GM21381 (cell line): ENCODE measurements around the gene CLDND1.
"Not testable (repeated sequence)": the region's sequence is repeated elsewhere in the genome, so short reads cannot be mapped to it uniquely, and the experiment has no call there.

Experiments used
- ATAC-seq: cut with Tn5 transposase; IDR thresholded peaks from one replicate; pipeline ENCODE4 v1.9.1; 2021; ENCODE audit warnings: mild to moderate bottlenecking, moderate library complexity; ENCODE audit not compliant: unreplicated experiment

The CLDND1 gene

DNA sequence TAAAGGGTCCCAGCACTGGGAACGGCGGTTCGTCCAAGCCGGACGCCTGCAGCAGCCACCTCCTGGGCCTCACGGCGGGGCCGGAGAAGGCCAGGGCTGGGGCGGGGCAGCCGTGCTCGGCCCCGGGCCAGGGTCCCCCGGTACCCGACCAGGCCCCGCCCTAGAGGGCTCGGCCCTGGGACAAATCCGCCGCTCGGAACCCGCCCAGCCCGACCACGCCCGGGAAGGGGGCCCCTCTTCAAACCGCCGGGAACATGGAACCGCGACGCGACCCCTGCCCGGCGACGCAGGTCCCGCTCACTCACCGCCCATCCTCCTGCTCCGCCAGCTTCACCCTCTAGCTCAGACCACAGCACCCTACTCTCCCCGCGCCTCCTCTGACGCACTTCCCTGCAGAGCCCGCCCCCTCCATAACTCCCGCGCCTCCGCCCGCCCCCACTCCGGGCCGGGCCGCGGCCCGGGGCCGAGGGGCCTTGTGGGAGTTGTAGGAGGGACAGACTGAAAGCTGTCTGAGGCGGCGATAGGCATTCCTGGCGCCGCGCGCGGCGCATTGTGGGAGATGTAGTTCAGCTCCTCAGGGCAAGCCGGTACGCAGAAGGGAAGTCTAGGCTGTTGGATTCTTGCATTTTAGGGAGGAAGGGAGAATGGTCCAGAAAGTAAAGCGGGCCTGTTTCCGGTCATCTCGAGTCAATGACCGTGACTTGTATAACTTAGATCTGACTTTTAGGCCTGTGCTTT, at the start of gene CLDND1:
Gene CLDND1, minus strand, starts transcription at position 359 of the 738 bp plus-strand sequence. CDS start 1,478 bp downstream, outside the sequence.
- ATAC-seq = peak; percentile 86

DNA sequence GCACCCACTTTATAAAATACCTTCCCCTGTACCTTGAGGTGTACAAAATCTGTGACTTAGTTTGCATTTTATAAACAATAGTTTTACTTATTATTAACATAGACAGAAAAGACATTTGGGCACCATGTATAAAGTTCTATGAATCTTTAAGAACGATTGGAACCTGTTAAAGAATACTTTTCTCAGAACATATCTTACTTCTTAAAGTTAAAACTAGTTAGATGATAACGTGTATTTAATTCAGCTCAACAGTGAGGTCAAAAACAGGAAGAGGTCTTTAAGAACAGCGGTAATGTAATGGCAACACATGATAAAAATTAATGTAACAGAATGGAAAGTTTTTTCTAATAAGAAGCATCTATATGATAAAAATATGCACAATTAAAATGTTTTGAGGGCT, 45.7 kb upstream of the CLDND1 start:
- no peak for ATAC-seq

DNA sequence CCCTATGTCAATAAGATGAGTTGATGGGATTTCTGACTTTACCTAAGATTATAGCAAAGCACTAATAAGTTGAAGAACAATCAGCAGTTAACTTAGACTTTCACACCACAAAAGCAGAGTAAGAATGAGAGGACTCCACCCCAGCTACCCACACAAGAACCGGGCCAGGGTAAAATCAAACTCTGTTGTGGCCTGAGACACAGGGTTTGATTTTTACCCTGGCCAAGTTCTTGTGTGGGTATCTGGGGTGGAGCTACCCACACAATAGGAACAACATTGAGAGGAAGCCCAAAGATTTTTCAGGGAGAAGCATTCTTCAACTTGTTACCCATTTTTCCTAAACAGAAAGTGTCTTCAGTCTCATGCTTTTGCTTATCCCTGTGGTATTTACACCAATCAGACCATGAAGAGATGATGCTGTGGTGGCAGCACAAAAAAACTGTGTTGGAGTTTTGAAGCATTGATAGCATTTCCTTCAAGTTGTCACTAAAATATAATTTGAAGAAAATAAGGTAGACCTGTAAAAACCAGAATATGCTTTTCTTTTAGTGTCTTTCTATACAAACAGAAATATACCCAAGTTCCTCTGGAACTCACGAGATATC, 45.1 kb upstream of the CLDND1 start:
- ATAC-seq = peak; percentile 26

DNA sequence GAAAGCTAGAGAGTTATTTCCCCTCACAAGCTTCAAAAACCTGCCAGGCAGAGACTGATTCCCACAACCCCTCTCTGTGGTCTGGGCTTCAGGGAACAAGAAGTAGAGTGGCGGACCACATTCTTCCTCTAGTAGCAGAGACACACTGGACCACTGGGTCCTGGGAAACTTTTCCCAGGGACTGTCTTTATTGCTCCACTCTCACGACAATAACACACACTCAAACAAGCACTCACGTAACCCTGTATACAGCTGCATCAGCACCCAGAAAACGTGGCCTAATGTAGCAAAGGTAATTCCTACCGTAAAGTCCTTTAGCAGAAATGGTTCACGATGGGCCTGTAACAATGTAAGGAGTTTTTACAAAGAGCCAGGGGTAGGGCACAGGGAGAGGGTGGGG, 43.1 kb upstream of the CLDND1 start:
- ATAC-seq = no peak

DNA sequence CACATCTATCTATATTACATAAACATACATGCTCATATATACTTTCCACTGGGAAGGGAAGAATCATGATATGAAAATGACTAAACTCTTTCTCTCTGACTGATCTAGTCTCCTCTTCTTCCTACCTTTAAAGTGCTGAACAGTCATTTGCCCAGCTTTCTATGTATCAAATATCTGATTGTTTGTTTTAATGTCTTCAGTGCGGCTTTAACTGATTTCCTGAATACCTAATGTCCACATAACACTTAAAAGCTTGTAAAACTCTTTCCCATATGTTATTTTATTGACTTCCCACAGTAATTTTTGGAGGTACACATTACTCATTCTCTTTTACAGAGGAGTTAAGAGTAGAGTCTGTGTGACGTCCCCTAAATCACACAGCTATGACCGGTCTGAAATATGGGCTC, 42.5 kb upstream of the CLDND1 start:
- ATAC-seq = no peak

DNA sequence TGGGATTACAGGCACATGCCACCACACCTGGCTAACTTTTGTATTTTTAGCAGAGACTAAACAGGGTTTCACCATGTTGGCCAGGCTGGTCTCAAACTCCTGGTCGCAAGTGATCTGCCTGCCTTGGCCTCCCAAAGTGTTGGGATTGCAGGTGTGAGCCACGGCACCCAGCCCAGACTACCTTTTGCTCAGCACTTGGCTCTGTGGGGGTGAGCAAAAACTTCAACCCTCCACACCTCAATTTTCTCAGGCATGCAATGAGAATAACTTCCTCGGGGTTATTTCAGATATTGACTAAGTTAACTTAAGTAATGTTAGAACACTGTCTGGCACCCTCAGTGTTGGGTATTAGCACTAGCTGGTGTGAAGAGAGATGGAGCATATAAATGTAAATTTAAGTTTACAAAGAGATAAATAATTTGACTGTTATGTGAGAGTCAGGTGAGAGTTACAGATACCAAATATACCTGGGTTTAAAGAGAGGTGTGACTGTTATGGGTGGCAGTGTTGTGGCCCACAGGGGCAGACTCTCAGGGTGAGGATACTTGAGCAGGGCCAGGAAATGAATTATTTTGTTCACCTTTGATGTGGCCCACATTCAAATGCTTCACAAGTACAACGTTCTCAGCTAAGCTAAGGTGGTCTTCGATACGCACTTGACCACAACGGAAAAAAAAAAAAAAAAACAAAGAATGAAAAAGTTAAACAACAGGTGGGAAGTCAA, 41.7 kb upstream of the CLDND1 start:
- peak; percentile 10 for ATAC-seq

DNA sequence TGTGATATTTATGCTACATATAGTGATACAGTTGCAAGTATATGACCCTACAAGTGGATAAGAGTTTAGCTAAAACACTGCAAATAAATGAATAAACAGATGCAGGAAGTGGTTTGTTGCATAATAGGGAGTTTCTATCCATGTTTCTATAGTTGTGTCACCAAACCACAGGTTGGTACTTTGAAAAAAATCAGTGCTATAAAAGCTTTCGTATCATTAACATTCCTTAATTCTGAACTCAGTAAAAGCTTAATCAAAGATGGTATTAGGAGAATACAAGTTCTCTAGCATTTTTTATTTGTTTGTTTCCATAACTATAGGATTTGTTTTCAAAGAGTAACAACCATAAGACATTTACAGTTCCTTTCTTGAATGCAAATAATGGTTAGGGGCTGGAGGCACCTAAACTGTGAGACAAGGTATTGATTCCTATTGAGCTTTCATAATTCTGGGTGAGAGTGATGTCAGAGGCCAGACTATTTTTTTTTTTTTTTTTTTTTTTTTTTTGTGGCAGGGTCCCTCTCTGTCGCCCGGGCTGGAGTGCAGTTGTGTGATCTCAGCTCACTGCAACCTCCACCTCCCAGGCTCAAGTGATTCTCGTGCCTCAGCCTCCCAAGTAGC, 41.1 kb upstream of the CLDND1 start:
- peak; percentile 53 for ATAC-seq

DNA sequence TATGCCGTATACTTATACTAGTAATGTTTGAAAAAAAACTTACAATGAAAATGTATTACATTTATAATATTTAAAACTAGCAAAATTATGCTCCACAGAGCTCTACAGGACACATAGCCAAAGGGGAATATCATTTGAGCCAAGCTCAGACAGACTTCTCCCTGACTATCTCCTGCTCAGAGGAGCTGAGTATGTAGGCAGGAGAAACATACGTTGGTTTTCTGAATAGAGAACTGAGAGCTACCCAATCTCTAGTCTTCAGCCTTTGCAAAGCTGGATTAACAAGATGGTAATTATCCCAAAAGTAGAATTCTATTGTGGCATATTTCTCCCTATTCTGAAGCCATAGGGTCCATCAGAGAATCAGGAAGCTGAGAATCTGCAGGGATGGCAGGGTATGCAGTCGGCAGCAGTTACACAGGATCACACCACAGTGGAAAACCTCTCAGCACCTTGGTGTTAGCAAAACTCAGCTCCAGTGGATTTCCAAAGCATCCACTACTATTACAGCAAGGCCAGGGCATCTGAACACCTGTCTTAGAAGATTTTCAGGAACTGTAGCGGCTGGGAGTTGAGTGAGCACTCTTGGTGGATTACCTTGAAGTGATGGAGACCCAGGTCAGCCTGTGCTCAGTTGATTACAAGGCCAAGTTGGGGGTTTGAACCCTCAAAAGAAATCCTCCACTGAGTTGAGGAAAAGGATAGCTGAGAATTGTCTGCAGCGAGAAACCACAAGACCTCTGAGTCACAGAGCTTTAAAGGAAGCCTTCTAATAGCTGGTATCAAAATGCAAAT, 39.2 kb upstream of the CLDND1 start:
- no peak for ATAC-seq

DNA sequence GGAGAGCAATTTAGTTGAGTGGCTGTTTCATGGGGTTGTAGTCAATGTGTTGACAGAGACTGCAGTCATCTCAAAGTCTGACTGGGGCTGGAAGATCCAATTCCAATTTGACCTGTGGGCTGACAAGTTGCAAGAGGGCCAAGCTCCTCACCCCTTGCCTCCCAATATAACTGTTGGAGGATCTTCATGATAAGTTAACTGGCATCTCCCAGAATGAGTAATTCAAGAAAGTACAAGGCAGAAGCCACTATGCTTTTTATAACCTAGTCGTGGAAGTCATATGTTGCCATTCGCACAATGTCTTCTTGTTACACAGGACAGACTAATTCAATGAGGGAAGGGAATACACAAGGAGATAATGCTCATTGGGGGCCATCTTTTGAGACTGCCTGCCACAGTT, 38.2 kb upstream of the CLDND1 start:
- no peak for ATAC-seq

DNA sequence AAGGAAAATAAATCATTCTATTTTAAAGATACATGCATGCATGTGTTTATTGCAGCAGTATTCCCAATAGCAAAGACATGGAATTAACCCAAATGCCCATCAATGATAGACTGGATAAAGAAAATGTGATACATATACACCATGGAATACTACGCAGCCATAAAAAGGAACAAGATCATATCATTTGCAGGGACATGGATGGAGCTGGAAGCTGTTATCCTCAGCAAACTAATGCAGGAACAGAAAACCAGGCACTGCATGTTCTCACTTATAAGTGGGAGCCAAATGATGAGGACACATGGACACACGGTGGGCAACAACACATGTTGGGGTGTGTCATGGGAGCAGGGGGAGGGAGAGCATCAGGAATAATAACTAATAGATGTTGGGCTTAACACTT, 37.1 kb upstream of the CLDND1 start:
- ATAC-seq = not testable (repeated sequence)

DNA sequence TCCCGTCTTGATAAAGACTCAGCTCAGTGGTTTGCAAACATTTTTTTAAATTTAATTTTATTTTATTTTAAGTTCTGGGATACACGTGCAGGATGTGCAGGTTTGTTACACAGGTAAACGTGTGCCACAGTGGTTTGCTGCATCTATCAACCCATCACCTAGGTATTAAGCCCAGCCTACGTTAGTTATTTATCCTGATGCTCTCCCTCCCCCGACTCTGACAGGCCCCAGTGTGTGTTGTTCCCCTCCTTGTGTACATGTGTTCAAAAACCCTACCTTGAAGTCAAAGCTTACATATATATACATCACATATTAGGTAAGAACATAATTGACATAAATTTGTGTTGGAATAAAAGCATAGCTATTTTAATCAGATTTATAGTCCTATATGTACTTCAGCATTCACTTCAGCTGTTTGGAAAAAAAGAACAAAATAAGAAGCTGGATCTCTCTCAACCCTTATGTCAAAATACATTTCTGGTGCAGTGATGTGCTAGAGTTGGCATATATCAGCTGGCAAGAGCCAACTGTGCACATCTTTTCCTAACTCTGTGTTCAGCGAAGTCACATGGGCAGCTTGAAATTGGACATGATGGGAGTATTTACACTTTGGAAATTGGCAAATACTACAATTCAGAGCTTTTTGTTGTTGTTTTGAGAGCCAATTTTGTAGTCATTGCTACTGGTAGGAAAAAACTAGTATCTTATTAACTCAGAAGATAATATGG, 35.6 kb upstream of the CLDND1 start:
- no peak for ATAC-seq

DNA sequence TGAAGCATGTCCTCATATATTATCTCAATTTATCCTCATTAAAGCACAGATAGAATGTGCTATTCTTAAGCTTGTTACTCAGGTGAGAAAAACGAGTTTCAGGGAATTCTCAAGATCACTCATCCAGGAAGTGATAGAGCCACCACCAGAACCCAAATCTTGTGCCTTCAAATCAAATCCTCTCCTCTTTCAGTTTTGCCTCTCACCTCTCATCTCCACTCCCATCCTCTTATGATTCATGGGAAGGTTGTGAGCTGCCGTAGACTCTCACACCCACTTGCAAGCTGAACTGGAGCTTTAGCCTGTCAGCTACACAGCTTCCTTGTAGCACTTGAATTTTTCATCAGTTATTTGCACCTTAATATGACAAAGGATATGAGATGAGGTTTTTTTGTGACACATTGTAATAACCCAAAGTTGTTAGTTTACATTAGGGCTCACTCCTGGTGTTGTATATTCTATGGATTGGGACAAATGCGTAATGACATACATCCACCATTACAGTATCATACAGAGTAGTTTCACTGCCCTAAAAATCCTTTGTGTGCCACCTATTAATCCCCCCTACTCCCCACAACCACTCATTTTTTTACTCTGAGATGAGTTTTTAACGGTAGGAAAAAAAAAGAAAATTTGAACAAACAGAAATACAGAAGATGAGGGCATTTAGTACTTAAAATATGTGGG, 34.8 kb upstream of the CLDND1 start:
- peak; percentile 18 for ATAC-seq

DNA sequence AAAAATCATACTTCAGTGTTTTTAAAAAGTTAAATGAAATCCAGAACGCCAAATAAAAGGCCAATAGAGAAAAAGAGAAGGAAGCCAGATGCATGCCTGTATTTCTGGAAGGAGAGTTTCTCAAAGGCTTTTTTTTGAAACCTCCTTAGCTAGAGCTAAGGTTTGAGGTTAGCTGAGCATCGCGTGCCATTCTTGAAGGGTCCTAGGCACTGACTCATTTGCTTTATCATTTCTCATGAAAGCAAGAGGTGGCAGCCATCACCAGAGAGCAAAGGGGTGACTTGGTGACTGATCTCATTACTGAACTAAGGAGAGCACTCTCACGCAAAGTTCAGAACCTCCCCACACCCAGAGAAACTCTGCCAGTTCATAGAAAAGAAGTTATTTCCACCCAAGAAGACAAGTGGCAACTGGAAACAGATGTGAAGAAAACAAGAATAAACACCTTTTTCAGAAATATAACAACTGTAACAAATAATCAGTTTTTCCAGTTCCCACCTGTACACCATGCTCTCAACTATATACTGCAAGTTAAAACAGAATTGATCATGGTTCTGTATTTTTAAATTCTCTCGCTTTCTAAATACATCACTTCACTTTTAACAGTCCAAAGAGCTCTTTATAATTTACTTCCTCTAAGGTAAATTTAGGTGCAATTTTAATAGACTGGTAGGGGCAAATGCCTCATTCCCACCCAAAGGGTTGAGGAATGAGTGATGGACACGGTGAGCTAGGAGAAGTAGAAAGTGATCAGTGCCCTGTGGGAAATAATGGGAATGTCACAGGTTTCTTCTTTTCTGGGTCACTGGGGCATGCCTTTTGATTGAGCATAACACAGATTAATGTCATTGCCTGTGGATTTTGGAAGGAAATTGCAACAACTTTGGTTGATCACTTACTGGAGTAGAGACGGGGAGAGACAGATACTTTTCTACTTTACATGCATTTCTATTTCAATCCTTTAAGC, 33.7 kb upstream of the CLDND1 start:
- ATAC-seq = peak; percentile 73

DNA sequence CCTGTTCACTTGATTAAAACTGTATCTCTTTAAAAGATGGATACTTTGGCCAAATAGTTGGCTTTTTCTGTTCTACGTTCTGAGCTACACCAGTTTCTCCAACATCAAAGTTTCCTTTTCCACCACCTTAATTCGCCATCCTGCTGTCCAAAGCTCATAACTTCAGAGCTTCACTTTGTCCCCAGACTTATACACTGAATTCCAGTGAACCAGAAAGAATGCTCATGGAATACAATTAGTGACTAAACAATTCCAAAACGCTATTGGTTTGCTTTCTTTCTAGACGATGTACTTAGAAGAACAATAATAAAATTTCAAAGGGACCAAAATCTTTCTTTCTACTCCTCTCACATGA, 32.3 kb upstream of the CLDND1 start:
- ATAC-seq = no peak

DNA sequence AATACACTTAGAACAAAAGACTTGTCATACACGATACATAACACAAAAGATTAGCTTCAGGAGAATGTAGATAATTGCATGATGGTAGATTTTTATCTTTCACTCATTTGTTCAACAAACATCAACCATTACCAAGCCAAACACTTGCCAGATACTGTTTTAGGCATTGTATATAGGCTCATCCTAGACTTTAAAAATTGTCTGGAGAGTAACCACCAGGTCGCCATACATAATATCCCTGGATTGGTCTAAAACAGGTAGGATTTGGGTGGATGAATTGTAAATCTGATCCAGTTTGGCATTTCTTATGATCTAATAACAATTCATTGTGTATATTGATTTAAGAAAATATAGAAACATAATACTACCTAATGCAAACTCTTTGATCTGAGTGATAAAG, 31.9 kb upstream of the CLDND1 start:
- ATAC-seq = no peak

DNA sequence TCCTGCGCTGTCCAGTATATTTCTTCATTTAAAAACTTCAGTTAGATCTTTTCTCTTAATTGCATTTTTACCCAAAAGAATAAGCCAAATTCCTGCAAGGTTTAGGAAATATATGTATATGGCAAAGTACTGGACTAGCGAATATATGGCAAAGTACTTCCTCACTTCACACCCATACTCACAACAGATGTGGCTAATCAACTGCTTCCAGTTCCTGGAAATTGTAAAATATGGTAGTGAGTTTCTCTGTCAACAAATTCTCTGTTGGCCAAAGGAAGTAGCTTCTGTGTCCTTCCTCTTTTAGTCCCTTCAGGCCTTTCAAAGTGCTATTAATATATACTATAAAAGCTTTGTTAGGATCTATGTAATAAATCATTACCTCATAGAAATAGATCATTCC, 31.1 kb upstream of the CLDND1 start:
- ATAC-seq = no peak

DNA sequence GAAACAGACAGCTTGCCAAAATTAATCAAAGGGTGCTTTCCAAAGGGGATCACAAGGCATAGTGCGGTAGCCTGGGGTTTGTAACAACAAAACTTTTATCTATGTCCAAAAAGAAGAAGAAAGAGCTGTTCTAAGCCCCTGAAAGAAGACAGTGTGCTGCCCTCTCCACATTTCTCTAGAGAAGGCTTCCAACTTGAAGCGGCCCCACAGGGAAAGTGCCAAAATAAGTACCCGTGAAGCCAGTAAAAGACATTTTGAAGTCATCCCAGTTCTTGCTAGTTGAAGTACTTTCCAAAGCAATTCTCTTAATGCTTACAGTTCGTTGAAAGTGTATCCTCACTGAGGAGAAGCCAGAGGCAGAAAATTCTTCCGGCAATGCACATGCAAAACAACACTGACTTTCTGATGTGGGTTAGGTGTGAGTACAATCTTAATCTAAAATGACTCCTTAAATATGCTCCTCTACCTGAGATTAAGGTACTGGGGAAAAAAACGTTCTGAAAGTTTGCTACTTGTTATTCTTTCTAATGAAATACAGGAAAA, 30.4 kb upstream of the CLDND1 start:
- no peak for ATAC-seq
